Bone marrow (tissue), 2 donors: ENCODE results near the gene BDP1.
A peak's percentile ranks its signal among the peaks of the same experiment; 100 is the strongest.
"Not testable (repeated sequence)": the region's sequence is repeated elsewhere in the genome, so short reads cannot be mapped to it uniquely, and the experiment has no call there.

Experiments
- DNase-seq, 2 donors: peaks; one replicate each; lab custom pipeline; 2025; lab: John Stamatoyannopoulos, UW

Gene BDP1, protein sequence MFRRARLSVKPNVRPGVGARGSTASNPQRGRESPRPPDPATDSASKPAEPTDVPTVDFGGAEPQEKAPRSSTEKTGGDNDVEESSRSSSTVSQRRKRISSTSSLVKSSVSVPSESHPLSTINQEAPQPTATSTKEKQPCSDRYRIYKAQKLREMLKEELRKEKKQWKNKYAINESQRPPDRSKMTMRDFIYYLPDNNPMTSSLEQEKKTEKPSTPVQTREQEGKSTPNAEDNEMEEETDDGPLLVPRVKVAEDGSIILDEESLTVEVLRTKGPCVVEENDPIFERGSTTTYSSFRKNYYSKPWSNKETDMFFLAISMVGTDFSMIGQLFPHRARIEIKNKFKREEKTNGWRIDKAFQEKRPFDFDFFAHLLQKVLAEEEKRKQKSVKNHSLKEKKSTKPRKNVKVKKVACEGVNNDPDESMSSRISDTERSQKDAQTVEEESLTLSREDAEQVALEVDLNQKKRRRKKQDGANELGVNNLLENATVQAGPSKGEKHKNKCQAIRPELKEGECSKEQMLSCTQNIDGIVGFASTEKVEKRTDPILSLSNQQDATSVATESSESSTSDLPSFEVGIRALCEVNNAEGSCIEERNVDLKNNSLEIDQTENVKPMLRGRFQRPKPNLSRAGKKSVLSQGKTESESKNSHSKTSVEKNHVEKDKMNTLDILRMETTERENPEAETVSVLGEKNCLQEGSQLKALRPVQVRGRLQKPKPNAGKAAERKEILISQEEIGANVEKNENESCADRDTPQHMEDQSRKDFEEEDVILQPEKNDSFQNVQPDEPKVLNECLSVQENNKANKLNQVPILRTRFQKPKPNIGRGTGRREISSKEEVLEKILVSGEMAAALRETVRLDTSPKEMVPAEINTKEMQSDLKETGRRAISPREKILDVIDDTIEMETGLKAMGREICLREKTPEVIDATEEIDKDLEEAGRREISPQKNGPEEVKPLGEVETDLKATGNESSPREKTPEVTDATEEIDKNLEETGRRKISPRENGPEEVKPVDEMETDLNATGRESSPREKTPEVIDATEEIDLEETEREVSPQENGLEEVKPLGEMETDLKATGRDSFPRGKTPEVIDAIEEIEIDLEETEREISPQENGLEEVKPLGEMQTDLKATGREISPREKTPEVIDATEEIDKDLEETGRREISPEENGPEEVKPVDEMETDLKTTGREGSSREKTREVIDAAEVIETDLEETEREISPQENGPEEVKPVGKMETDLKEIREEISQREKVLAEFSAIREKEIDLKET (N-terminal part only)

GRCh38 chr5:71455427-71456361, at the start of gene BDP1:
BDP1 (plus strand) TSS chr5:71455651; CDS start chr5:71455878, 227 bp downstream.
- DNase-seq = peak; percentile 78 to 92

- not testable (repeated sequence) for DNase-seq
Measured at GRCh38 chr5:71410088-71410487, 45.4 kb upstream of the BDP1 start.

- not testable (repeated sequence) for DNase-seq
Measured at GRCh38 chr5:71415626-71416025, 39.8 kb upstream of the BDP1 start.

- DNase-seq = not testable (repeated sequence)
Measured at GRCh38 chr5:71418026-71418425, 37.4 kb upstream of the BDP1 start.

GRCh38 chr5:71421278-71421677, 34.2 kb upstream of the BDP1 start:
- not testable (repeated sequence) for DNase-seq

DNA sequence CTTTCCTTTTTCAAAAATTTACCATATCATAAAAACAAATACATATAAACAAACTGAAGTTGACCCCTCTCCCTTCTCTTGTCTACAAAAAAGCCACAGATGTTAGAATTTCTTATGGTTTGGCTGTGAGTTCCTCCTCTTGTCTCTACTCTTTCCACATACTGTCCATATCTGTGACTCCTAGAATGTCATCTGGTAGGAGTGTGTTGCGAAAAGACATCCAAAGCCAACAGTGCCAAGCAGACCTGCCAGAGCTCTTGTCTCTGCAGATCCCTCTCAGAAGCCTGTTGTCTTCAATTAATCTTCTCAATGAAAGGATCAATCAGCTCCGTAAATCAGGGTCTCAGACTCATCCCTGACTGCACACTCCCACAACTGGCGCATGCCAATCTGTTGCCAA, 31.6 kb upstream of the BDP1 start:
- DNase-seq = not testable (repeated sequence)

DNA sequence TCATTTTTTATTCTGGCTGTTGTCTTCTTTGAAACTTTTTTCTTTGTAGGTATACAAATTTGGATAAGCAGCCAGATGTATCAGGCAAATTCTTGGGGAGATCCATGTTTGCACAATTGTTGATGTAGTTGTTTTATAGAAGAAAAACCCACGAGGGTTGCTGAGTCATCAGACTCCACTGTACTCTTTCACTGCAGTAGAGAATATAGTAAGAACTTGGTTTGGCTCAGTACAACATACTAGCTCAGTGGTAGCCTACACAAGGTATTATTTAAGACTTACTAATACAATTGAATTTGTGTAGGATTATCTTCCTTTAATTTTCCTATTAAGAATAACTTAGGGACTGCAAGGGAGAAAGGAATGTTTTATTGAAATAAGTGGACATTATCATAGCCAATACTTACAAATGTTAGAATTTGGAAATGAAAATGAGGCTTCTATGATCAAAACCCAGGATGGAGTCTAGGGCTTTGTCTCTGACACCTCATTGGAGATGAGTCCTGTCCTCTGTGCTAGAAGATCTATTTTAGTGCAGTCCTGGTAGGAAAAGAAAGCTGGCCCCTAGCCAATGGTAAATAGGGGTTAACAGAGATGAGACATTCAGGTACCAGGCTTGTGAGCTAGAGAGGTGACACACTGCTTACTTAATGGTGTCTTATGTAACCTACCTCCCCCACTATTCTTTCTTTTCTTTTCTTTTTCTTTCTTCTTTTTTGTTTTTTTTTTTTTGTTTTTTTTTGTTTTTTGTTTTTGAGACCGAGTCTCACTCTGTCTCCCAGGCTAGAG, 28.6 kb upstream of the BDP1 start:
- DNase-seq = not testable (repeated sequence)

DNA sequence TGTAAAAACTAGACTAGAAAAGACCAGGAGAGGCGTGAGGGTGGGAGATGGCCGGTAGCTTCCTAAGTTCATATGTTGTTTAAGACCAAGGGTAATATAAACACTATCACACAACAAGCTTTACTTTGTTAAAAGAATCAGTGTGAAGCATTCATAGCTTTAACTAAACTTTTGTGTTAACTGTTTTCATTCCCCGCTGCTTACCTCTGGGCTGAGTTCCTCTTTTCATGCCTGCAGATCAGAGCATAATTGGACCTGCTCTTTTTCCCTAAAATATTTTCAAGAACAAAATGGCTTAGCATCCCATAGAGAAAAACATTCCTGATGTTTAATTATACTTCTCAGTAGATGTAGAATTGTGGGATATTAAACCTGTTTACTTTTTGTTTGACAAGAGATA, 23.0 kb upstream of the BDP1 start:
- not testable (repeated sequence) for DNase-seq

DNA sequence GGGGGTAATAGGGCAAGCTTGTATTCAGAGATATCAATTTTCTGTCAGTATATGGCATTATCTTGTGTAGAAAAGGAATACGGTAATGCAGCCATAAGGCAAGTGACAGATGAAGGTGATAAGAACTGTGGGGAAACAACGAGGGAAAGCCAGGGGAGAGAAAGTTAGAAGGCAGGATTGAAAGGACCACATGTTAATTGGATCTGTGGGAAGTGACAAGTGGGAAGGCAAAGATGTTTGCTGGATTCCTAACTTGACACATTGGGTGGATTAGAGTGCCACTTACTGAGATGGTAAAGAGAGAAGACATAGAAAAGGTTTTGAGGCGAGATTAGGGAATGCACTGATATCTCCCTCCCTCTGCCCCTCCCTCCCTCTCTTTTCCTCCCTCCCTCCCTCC, 20.6 kb upstream of the BDP1 start:
- not testable (repeated sequence) for DNase-seq

- DNase-seq = not testable (repeated sequence)
Measured at GRCh38 chr5:71441564-71441963, 13.9 kb upstream of the BDP1 start.

DNA sequence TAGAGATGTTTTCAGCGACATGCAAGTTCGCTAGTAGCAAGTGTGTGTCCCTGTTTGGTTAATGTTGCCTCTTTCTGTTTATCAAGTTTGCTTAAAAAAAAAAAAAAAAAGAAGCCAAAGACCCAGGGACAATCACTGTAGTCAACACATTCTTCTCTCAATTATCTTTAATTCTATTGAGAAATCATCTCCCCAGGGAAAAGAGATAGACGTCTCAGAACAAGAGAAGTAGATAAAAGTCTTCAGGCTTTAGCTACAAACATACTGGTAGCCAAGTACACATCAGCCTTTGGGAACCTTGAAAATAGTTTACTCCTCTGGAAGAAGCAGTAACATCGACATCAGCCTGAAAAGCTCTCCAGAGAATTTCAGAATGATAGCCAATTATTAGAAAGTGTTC, 11.6 kb upstream of the BDP1 start:
- not testable (repeated sequence) for DNase-seq

- not testable (repeated sequence) for DNase-seq
Measured at GRCh38 chr5:71445015-71445414, 10.4 kb upstream of the BDP1 start.

GRCh38 chr5:71445523-71446152, 9.8 kb upstream of the BDP1 start:
- not testable (repeated sequence) for DNase-seq

DNA sequence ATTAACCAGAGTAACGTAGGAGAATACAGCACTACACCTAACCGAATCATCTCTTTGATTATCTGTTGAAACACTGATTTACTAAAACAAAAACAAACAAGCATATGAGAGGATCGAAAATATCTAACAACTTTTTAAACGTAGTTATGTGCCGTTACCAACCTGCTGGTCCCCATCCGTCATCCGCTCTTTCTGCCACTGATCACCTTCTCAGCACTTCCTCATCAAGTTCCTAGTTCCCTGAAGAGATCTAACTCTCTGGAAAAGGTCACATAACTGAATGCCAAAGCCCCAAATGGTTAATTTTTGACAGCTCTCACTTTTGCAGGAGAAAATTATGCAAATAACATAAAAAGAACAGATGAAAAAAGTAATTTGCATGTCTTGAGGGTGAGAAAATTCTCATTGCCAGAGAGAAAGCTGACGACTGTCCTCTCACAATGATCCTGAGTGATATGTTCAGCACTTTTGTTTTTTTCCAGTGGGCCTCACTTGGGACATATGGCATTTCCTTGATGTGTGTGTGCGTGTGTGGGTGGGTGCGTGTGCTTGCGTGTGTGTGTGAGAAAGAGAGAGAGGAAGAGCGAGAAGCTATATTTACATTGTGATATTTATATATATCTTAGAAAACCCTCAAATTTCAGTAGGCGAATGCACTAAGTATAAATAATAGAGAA, 8.8 kb upstream of the BDP1 start:
- DNase-seq = not testable (repeated sequence)

- DNase-seq = not testable (repeated sequence)
Measured at GRCh38 chr5:71447218-71447808, 8.1 kb upstream of the BDP1 start.

DNA sequence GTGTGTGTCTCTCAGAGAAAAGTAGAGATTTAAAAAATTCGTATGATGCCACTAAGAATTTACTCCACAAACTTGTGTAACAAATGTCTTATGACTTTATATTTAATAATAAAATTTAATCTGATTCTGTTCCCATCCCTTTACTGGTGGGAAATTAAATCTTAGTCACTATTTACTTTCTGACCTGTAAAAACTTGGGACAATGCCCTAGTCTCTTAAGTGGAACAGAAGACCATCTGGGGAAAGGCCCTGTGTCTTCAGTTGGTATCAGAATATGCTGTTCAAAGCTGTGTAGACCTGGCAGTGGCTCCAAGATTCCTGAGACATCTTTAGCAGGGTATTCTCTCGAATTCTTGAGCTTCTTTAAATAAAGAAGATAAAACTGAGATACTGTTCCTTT, 2.6 kb upstream of the BDP1 start:
- no peak for DNase-seq

DNA sequence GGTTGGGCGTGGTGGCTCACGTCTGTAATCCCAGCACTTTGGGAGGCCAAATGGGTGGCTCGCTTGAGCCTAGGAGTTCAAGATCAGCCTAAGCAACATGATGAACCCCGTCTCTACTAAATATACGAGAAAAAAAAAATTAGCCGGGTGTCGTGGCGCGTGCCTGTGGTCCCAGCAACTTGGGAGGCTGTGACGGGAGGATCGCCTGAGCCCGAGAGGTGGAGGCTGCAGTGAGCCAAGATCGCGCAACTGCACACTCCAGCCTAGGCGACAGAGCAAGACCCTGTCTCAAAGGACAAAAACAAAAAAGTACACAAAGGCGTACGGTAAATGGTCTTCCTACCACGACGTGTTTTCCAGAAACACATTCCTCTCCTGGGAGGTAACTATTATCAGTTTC, 538 bp upstream of the BDP1 start:
- DNase-seq = no peak

DNA sequence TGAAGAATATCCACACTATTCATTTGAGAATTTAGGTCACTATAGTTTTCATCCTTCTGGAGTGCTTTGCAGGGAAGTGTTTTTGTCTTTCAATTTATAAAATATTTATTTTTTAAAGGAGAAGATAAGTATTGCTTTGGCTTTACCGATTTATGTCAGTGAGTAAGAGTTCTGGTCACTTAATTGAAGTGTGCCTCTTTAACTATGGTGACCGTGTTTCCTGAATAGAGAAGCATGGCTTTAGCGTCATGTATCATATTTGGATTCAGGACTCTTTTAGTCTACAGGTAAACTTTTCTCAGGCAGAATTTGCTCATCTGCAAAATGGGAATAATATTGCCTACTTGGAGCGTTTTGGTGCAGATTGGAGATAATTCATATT, 902 bp downstream of the BDP1 start:
- no peak for DNase-seq

GRCh38 chr5:71457106-71457505, 1.7 kb downstream of the BDP1 start:
- DNase-seq = no peak
